Testis (tissue), 3 donors: ENCODE data around the gene CDC16. TPM values are rescaled to one million over a fixed set of nuclear protein-coding genes. Genes with fewer than 3 reads are reported as not detected.

ENCODE experiments used
- DNase-seq: peaks from one replicate; pipeline ENCODE4 v3.0.0-alpha.2; 2019
- H3K27ac ChIP-seq, 2 donors: fragments of 200-600 bp; sonication (generic); one replicate each; pipeline ENCODE4 v1.5.1; 2019
- H3K27me3 ChIP-seq: fragments of 200-600 bp; sonication (generic); one replicate; pipeline ENCODE4 v1.5.1; 2019
- H3K36me3 ChIP-seq: fragments of 200-600 bp; sonication (generic); one replicate; pipeline ENCODE4 v1.5.1; 2017; ENCODE audit warnings: low read depth; ENCODE audit errors: missing control alignments
- H3K4me1 ChIP-seq: fragments of 200-600 bp; sonication (generic); one replicate; pipeline ENCODE4 v1.5.1; 2019
- H3K4me3 ChIP-seq, 2 donors: fragments of 200-600 bp; sonication (generic); one replicate each; pipeline ENCODE4 v1.5.1; 2017 to 2019
- H3K9me3 ChIP-seq: fragments of 200-600 bp; sonication (generic); one replicate; pipeline ENCODE4 v1.5.1; 2017
- POLR2A ChIP-seq: fragments of 450-650 bp; IDR thresholded peaks from one replicate; pipeline ENCODE4 v1.6.1; 2017; ENCODE audit warnings: antibody characterized with exemption, mild to moderate bottlenecking, moderate library complexity
- WGBS, 2 donors: methylation state at CpG; one replicate each; pipeline ENCODE4 v1.1.5; 2018; 5-methylcytosine and 5-hydroxymethylcytosine counted together
- intact Hi-C: fragments of 100-400 bp; cut with DNase I; formaldehyde crosslinking; loops from one replicate; pipeline ENCODE4 v1.15.1; 2023; ENCODE audit warnings: low total_unique reads
- polyA plus RNA-seq: library from polyadenylated mRNA; stranded (reverse); fragments of 350-450 nt; fragmentation: Illumina TruSeq; extraction: RNeasy Lipid Tissue Mini Kit (QIAGEN cat#74804); gene quantifications from one replicate; pipeline ENCODE4 v1.2.3, GENCODE V29; 2014; ENCODE audit warnings: low read depth, low replicate concordance; ENCODE audit not compliant: insufficient read depth
- total RNA-seq, 2 donors: library from RNA; depleted of rRNA; stranded (reverse); fragments of >200 nt; gene quantifications; one replicate each; pipeline ENCODE4 v1.2.3, GENCODE V29; 2016
- TF ChIP-seq, protein P1 (sequence below), 3 experiments: fragments of 450-650 bp in 2 of 3; fragments of 200-600 bp in 1 of 3; sonication (generic) in 1 of 3; IDR thresholded peaks; one replicate each; pipeline ENCODE4 v1.5.1; 2016 to 2019; ENCODE audit warnings: antibody characterized with exemption in 3 of 3, mild to moderate bottlenecking in 2 of 3, moderate library complexity in 1 of 3

Gene CDC16
- total and polyA plus RNA-seq, 3 donors from 2014 or later, result 88.1 to 110 (median 96.8) TPM

DNA sequence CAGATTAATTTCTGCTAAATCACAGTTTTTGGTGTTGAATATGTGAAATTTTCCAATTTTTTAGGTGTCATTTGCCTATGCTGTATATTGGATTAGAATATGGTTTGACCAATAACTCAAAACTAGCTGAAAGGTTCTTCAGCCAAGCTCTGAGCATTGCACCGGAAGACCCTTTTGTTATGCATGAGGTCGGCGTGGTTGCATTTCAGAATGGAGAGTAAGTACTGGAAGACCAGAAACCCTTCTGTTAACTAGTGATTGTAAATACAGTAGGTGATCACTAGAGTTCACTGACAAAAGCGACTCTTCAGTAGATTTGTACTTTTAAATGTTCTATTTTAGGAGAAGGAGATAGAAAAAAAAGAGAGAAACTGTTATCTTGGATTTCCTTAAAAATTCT, 22.3 kb downstream of the CDC16 start:
- DNase-seq, result no peak
- 83 to 93% methylated on average over 4 of the region's 4 CpGs for WGBS, 2 donors
- Histone ChIP-seq H3K4me1 (no peaks in the 10 kb centered on the region), H3K4me3 (no peak overlapping the region), H3K36me3 (no peaks in the 10 kb centered on the region), H3K27me3 (no peaks in the 10 kb centered on the region), H3K27ac (peak overlapping the region in 1 of 2 donors; percentile 4), H3K9me3 (no peaks in the 10 kb centered on the region)
- no peak for TF ChIP-seq POLR2A
- TF ChIP-seq, protein P1, sequence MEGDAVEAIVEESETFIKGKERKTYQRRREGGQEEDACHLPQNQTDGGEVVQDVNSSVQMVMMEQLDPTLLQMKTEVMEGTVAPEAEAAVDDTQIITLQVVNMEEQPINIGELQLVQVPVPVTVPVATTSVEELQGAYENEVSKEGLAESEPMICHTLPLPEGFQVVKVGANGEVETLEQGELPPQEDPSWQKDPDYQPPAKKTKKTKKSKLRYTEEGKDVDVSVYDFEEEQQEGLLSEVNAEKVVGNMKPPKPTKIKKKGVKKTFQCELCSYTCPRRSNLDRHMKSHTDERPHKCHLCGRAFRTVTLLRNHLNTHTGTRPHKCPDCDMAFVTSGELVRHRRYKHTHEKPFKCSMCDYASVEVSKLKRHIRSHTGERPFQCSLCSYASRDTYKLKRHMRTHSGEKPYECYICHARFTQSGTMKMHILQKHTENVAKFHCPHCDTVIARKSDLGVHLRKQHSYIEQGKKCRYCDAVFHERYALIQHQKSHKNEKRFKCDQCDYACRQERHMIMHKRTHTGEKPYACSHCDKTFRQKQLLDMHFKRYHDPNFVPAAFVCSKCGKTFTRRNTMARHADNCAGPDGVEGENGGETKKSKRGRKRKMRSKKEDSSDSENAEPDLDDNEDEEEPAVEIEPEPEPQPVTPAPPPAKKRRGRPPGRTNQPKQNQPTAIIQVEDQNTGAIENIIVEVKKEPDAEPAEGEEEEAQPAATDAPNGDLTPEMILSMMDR (IDR thresholded peaks at IDR 0.05), result no peak
- intact Hi-C loops, result no loop called here

DNA sequence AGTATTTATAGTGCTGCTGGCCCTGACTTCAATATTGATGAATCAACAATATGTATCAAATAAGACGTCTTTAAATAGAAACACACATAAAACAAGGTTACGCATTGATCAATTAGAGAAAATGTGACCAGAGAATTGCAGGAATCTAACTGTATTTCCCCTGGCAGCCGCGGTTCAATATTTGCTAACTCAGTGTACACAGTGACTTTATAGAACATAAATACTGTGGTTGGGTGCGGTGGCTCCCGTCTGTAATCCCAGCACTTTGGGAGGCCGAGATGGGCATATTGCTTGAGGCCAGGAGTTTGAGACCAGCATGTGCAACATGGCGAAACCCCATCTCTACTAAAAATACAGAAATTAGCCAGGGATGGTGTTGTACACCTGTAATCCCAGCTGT, 23.9 kb downstream of the CDC16 start:
- Histone ChIP-seq H3K27ac (no peak overlapping the region), H3K27me3 (no peaks in the 10 kb centered on the region), H3K36me3 (no peaks in the 10 kb centered on the region), H3K4me3 (no peak overlapping the region), H3K9me3 (no peaks in the 10 kb centered on the region), H3K4me1 (no peaks in the 10 kb centered on the region)
- 91 to 92% methylated on average over 8 of the region's 8 CpGs for WGBS, 2 donors
- TF ChIP-seq POLR2A, result no peak
- TF ChIP-seq, protein P1 (IDR thresholded peaks at IDR 0.05), result no peak
- intact Hi-C loops, result no loop called here
- no peak for DNase-seq

DNA sequence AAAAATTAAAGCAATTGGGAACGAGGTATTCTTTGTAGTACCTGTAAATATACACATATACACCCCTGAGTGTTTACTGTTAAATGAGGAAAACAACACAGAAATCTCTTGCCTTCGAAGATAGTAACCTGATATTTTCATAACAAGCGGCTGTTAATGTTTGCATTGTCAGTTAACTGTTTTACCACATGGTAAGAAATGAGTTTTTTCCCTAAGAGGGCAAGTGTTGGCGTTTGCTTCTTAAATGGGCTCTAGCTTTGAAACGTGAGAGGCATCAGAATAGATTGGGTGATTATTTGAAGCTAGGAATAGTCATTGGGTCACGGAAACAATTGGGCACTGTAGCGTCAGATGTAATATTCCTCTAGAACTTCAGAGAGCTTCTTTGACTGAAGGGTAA, 24.7 kb downstream of the CDC16 start:
- DNase-seq, result no peak
- no peaks in the 10 kb centered on the region for H3K27me3 ChIP-seq
- H3K9me3 ChIP-seq, result no peaks in the 10 kb centered on the region
- 89% methylated on average over 7 of the region's 7 CpGs for WGBS, 2 donors
- no peak overlapping the region for H3K27ac ChIP-seq
- H3K4me1 ChIP-seq, result no peaks in the 10 kb centered on the region
- no peak overlapping the region for H3K4me3 ChIP-seq
- no peak for TF ChIP-seq POLR2A
- TF ChIP-seq, protein P1 (IDR thresholded peaks at IDR 0.05), result no peak
- H3K36me3 ChIP-seq, result no peaks in the 10 kb centered on the region
- intact Hi-C loops, result no loop called here

DNA sequence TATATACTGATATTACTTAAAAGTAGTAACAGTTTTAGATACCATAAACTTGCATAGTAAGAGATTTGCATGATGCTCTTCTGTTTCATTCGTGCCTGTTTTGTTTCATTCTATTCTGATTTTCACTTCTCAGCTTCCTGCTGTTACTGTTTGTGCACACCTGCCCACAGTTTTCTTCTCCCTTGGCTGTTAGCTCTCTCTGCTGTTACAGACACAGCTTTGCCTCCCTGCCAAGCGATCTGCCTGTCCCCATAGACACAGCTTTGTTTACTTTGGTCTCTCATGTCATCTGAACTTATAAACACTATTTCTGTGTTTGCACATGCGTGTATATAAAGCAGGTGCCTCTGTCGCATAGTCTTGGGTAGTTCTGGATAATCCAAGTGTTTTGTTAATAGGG, 25.3 kb downstream of the CDC16 start:
- H3K36me3 ChIP-seq, result no peaks in the 10 kb centered on the region
- TF ChIP-seq POLR2A, result no peak
- TF ChIP-seq, protein P1 (IDR thresholded peaks at IDR 0.05), result no peak
- no peak for DNase-seq
- H3K4me3 ChIP-seq, result no peak overlapping the region
- H3K4me1 ChIP-seq, result no peaks in the 10 kb centered on the region
- H3K27ac ChIP-seq, result no peak overlapping the region
- intact Hi-C loops, result no loop called here
- no peaks in the 10 kb centered on the region for H3K9me3 ChIP-seq
- H3K27me3 ChIP-seq, result no peaks in the 10 kb centered on the region
- 88 to 90% methylated on average over 4 of the region's 4 CpGs for WGBS, 2 donors

DNA sequence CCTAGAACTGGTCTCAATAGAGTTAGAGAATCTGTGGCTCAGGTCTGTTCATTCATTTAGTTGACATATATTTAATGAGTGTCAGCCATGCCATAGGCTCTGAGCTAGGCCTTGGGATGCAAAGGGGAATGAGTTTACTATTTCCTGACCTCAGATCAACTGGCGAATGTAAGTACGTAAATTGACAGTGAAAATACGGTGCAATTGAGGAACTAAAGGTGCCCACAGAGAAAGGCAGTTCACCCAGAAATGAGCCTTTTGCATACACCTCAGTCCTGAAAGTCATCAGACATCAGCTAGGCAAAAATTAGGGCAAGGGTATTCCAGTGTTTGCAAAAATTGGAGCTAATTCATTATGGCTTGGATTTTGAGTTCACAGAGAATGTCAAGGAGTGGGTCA, 26.1 kb downstream of the CDC16 start:
- Histone ChIP-seq H3K27me3 (no peaks in the 10 kb centered on the region), H3K4me1 (no peaks in the 10 kb centered on the region), H3K36me3 (no peaks in the 10 kb centered on the region), H3K9me3 (no peaks in the 10 kb centered on the region), H3K4me3 (no peak overlapping the region), H3K27ac (no peak overlapping the region)
- no peak for TF ChIP-seq POLR2A
- TF ChIP-seq, protein P1 (IDR thresholded peaks at IDR 0.05), result no peak
- intact Hi-C loops, result no loop called here
- no peak for DNase-seq
- WGBS, 2 donors, result 86 to 91% methylated on average over 3 of the region's 3 CpGs
